PC-3 (cell line): Measurements from ENCODE around the gene PPEF2. TPM values are rescaled to one million over a fixed set of nuclear protein-coding genes. Genes with fewer than 3 reads are reported as not detected.

Experiments used
- ATAC-seq: fragments of 200-7000 bp; cut with Tn5 transposase; 2 replicates; pipeline ENCODE4 v1.9.1; 2020; ENCODE audit warnings: mild to moderate bottlenecking, moderate library complexity
- BruUV-seq: library from RNA; stranded (reverse); fragments of 400-500 nt; replicated peaks from 2 replicates; lab custom pipeline; 2021; lab: Mats Ljungman, UMichigan
- CTCF ChIA-PET: fragments of 300-600 bp; sonication (Branson Sonifier 250); formaldehyde crosslinking; loops from one replicate; lab custom pipeline; 2022; ENCODE audit warnings: antibody characterized with exemption; lab: Charles Lee
- POLR2A ChIA-PET: fragments of 300-600 bp; sonication (Branson Sonifier 250); formaldehyde crosslinking; loops from one replicate; lab custom pipeline; 2022; ENCODE audit warnings: antibody characterized with exemption; ENCODE audit not compliant: unreplicated experiment; lab: Charles Lee
- DNase-seq: peaks from one replicate; pipeline ENCODE4 v3.0.0-alpha.2; 2015
- H2AFZ ChIP-seq: fragments of 300-600 bp; sonication (generic); 2 replicates; pipeline ENCODE4 v1.6.0; 2016; ENCODE audit warnings: antibody characterized with exemption, low read length
- H3F3A ChIP-seq: fragments of 300-600 bp; sonication (generic); one replicate; pipeline ENCODE4 v1.6.0; 2017; ENCODE audit warnings: antibody characterized with exemption, low read length, control low read depth, mild to moderate bottlenecking; ENCODE audit not compliant: unreplicated experiment
- H3K27ac ChIP-seq: fragments of 300-600 bp; sonication (generic); 2 replicates; pipeline ENCODE4 v1.5.1; 2016; ENCODE audit warnings: mild to moderate bottlenecking, low read length
- H3K27me3 ChIP-seq: fragments of 300-600 bp; sonication (generic); 2 replicates; pipeline ENCODE4 v1.6.1; 2016; ENCODE audit warnings: low read length, mixed read lengths
- H3K36me3 ChIP-seq: fragments of 300-600 bp; sonication (generic); 2 replicates; pipeline ENCODE4 v1.6.1; 2016; ENCODE audit warnings: low read depth, mixed run types, low read length, mixed read lengths
- H3K4me1 ChIP-seq: fragments of 300-600 bp; sonication (generic); 2 replicates; pipeline ENCODE4 v1.5.1; 2016; ENCODE audit warnings: low read length; ENCODE audit not compliant: insufficient read depth
- H3K4me2 ChIP-seq: fragments of 300-600 bp; sonication (generic); 2 replicates; pipeline ENCODE4 v1.6.0; 2016; ENCODE audit warnings: low read length
- H3K4me3 ChIP-seq: fragments of 300-600 bp; sonication (generic); 2 replicates; pipeline ENCODE4 v1.5.1; 2016; ENCODE audit warnings: mild to moderate bottlenecking, low read length, mixed read lengths
- H3K79me2 ChIP-seq: fragments of 300-600 bp; sonication (generic); 2 replicates; pipeline ENCODE4 v1.6.1; 2017; ENCODE audit warnings: low read length, mixed read lengths
- H3K9ac ChIP-seq: fragments of 300-600 bp; sonication (generic); 2 replicates; pipeline ENCODE4 v1.6.0; 2016; ENCODE audit warnings: mild to moderate bottlenecking, low read length
- H3K9me2 ChIP-seq: fragments of 300-600 bp; sonication (generic); replicated peaks from 2 replicates; pipeline ENCODE4 v1.6.1; 2016; ENCODE audit warnings: mixed run types, low read length, mixed read lengths
- H3K9me3 ChIP-seq: fragments of 300-600 bp; sonication (generic); 2 replicates; pipeline ENCODE4 v1.6.1; 2016; ENCODE audit warnings: low read length, mixed read lengths
- H4K20me1 ChIP-seq: fragments of 300-600 bp; sonication (generic); 2 replicates; pipeline ENCODE4 v1.6.1; 2016; ENCODE audit warnings: low read length, mixed read lengths
- EZH2 ChIP-seq: fragments of 300-600 bp; sonication (generic); IDR thresholded peaks from one replicate; pipeline ENCODE4 v1.6.1; 2017; ENCODE audit warnings: antibody characterized with exemption, mild to moderate bottlenecking, low read length; ENCODE audit not compliant: unreplicated experiment
- EZH2phosphoT487 ChIP-seq: fragments of 300-600 bp; sonication (generic); IDR thresholded peaks from 2 replicates; pipeline ENCODE4 v1.6.1; 2018; ENCODE audit warnings: mild to moderate bottlenecking, antibody characterized with exemption, low read length, borderline replicate concordance
- intact Hi-C: fragments of 100-400 bp; cut with micrococcal nuclease; formaldehyde crosslinking; loops from 2 replicates; pipeline ENCODE4 v1.9.0; 2023
- total RNA-seq: library from RNA; depleted of rRNA; stranded (reverse); fragments of >200 nt; gene quantifications from 2 replicates; pipeline ENCODE4 v1.2.3, GENCODE V29; 2014
- TF ChIP-seq, protein P1 (sequence below): fragments of 300-600 bp; sonication (generic); conservative IDR thresholded peaks from 2 replicates; pipeline ENCODE4 v1.5.1; 2017; ENCODE audit warnings: antibody characterized with exemption, low read depth, mild to moderate bottlenecking, low read length

Gene PPEF2
- total RNA-seq, 1 experiment from 2014 or later, result 0.04 TPM

DNA sequence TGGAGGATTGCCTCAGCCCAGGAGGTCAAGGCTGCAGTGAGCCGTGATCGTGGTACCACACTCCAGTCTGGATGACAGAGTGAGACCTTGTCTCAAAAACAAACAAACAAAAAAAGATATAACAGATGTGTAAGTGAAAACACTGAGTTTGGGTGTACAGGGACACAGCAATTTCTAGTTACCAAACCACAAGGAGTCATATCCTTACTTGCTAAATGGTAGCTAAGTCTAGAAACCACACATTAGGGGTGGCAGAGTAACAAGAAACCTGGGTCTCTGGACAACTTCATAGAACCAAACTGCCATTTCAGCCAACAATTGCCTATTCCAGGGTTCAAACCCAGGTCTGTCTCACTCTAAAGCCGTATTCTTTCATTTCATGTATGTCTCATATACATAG, 20.8 kb downstream of the PPEF2 start:
- H3K4me3 ChIP-seq, result no peak overlapping the region
- H3K27ac ChIP-seq, result no peak overlapping the region
- no peak for ATAC-seq
- POLR2A ChIA-PET, result no interaction called here
- no peaks in the 10 kb centered on the region for H3K9me3 ChIP-seq
- no TSS peak for BruUV-seq
- intact Hi-C loops, result no loop called here
- H3K79me2 ChIP-seq, result no peaks in the 10 kb centered on the region
- CTCF ChIA-PET, result no interaction called here
- peaks cover 18% of the 10 kb centered on the region for H3K27me3 ChIP-seq
- no peaks in the 10 kb centered on the region for H3K4me1 ChIP-seq
- no peak for DNase-seq
- no peaks in the 10 kb centered on the region for H4K20me1 ChIP-seq
- H3F3A ChIP-seq, result no peaks in the 10 kb centered on the region
- no peak overlapping the region for H3K9ac ChIP-seq
- H3K4me2 ChIP-seq, result no peak overlapping the region
- no peak for TF ChIP-seq EZH2phosphoT487
- TF ChIP-seq EZH2, result no peak
- TF ChIP-seq, protein P1, sequence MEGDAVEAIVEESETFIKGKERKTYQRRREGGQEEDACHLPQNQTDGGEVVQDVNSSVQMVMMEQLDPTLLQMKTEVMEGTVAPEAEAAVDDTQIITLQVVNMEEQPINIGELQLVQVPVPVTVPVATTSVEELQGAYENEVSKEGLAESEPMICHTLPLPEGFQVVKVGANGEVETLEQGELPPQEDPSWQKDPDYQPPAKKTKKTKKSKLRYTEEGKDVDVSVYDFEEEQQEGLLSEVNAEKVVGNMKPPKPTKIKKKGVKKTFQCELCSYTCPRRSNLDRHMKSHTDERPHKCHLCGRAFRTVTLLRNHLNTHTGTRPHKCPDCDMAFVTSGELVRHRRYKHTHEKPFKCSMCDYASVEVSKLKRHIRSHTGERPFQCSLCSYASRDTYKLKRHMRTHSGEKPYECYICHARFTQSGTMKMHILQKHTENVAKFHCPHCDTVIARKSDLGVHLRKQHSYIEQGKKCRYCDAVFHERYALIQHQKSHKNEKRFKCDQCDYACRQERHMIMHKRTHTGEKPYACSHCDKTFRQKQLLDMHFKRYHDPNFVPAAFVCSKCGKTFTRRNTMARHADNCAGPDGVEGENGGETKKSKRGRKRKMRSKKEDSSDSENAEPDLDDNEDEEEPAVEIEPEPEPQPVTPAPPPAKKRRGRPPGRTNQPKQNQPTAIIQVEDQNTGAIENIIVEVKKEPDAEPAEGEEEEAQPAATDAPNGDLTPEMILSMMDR, result no peak
- no peak overlapping the region for H2AFZ ChIP-seq
- H3K36me3 ChIP-seq, result no peaks in the 10 kb centered on the region
- H3K9me2 ChIP-seq, result no peaks in the 10 kb centered on the region

DNA sequence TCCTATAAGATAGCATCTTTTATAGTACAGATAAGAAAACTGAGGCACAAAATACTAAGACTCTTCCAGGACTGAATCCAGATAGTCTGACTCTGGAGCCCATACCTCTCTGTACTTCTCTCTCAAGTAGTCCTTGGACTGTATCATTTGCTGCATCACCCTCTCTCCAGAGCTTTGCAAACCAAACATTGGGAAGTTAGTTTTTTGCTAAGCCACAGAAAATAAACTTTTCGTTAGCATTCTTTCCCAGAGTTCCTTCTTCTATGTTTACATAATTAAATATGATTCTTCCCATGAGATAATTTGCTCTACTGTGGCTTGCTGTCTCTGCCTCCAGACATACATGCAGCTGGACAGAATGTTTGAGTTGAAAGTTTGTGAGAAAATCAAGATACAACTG, 22.0 kb downstream of the PPEF2 start:
- H3K27me3 ChIP-seq, result peaks cover 18% of the 10 kb centered on the region
- DNase-seq (no peak), ATAC-seq (no peak)
- intact Hi-C loops, result no loop called here
- BruUV-seq, result no TSS peak
- CTCF ChIA-PET, result no interaction called here
- no peak overlapping the region for H3K27ac ChIP-seq
- no peaks in the 10 kb centered on the region for H3K79me2 ChIP-seq
- TF ChIP-seq, protein P1, result no peak
- TF ChIP-seq EZH2phosphoT487, result no peak
- no peak for TF ChIP-seq EZH2
- no peaks in the 10 kb centered on the region for H3K4me1 ChIP-seq
- H3K9ac ChIP-seq, result no peak overlapping the region
- no peaks in the 10 kb centered on the region for H3K36me3 ChIP-seq
- H3K9me3 ChIP-seq, result no peaks in the 10 kb centered on the region
- no peak overlapping the region for H2AFZ ChIP-seq
- H3K9me2 ChIP-seq, result no peaks in the 10 kb centered on the region
- H3K4me3 ChIP-seq, result no peak overlapping the region
- no peaks in the 10 kb centered on the region for H3F3A ChIP-seq
- no peaks in the 10 kb centered on the region for H4K20me1 ChIP-seq
- POLR2A ChIA-PET, result no interaction called here
- no peak overlapping the region for H3K4me2 ChIP-seq

DNA sequence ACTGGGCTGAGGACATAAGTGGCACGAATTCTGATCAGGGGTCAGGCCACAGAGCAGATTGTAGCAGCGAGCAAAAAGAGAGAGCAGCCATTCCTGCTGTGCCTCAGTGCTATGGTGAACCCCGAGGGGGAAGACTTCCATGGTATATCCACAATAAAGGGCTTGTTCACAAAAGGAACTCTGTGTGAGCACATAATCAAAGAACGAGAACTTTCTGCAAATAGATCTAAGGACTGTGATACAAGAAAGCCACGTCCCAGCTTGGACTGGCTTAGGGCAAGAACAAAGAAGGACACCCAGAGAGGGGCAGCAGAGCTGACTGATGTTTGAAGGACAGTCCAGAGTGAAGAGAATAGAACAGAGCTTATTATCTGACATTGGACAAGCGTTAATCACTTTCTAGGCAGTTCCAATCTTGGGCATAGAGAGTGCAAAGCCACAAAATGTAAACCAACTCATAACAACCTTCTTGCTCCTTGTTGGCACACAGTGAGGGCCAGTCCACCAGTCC, 24.0 kb downstream of the PPEF2 start:
- BruUV-seq, result no TSS peak
- ChIA-PET CTCF (no interaction called here), POLR2A (no interaction called here)
- Histone ChIP-seq H3K79me2 (no peaks in the 10 kb centered on the region), H3K4me1 (no peaks in the 10 kb centered on the region), H3K27me3 (peaks cover 18% of the 10 kb centered on the region), H3K4me2 (no peak overlapping the region), H3F3A (no peaks in the 10 kb centered on the region), H3K9me3 (no peaks in the 10 kb centered on the region), H3K27ac (no peak overlapping the region), H3K9me2 (no peaks in the 10 kb centered on the region), H4K20me1 (no peaks in the 10 kb centered on the region), H2AFZ (no peak overlapping the region), H3K36me3 (no peaks in the 10 kb centered on the region), H3K9ac (no peak overlapping the region), H3K4me3 (no peak overlapping the region)
- TF ChIP-seq, protein P1, result no peak
- TF ChIP-seq EZH2phosphoT487 (no peak), EZH2 (no peak)
- intact Hi-C loops, result no loop called here
- ATAC-seq, result no peak
- no peak for DNase-seq
